OCI-M1 (cell line): ENCODE measurements around the gene BTBD9.

ENCODE experiments used
- DNase-seq: peaks from one replicate; lab custom pipeline; 2025; lab: John Stamatoyannopoulos, UW

Gene BTBD9

GRCh38 chr6:38283734-38284362 lies 355.9 kb downstream of the BTBD9 start:
- DNase-seq = no peak

GRCh38 chr6:38282911-38283310 lies 356.8 kb downstream of the BTBD9 start:
- no peak for DNase-seq

GRCh38 chr6:38281126-38281525 lies 358.6 kb downstream of the BTBD9 start:
- DNase-seq = no peak

DNA sequence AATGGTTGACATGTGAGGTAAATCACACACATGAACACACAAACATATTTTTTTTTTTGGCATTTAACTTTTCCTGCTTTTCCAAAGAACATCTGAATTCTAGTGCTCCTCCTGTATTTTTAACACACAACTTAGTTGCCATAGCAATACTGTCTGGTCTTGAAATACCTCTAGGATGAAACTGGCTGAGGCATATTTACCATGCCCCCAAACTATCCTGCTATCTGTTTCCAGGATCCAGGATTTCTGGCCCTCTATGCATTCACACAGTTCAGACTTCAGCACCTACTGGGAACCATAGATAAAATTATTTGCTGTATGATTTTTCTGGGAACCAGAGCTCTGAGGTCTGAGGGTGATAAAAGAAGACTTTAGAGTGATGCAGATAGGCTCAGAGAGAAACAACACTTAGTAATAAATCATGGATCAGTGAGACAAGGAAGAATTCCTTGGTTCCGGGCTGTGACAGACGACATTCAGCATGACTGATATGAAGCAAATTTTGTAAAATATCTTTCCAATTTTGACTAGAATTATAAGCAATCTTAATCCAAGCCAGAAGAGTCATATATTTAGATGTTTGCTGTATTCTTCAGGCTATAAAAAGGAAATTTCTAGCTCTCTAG lies 359.7 kb downstream of the BTBD9 start:
- no peak for DNase-seq

DNA sequence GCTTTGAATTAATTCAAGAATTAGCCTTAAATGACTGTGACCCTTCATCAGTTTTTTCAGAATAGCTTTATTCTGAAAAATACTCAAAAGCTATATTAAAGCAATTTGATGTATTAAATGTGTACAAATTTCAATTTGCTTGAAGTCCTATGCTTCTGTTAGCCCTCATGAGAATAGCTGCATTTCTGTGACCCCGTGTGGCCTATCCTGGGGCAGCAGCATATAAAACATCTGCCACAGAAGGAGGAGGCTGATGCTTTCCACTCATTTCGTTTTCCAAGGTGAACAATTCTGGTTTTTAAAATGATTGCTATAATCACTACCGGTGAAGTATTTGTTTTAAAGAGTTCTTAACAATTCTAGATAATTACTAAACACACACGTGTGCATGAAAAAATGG lies 360.3 kb downstream of the BTBD9 start:
- DNase-seq = no peak

DNA sequence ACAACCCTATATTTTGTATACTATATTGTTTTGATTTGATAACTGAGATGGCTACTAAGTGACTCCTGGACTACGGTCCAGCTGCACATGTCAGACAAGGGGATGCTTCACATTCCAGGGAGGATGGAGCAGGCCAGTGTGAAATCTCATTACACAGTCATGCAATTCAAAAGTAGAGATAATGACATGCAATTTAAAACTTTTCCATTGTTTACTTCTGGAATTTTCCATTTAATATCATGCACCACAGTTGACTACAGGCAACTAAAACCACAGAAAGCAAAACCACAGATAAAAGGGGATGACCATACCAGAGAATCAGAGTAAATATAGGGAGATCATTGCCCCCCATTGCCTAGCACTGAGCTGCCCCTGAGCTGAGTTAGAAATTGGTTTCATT lies 366.4 kb downstream of the BTBD9 start:
- DNase-seq = no peak

DNA sequence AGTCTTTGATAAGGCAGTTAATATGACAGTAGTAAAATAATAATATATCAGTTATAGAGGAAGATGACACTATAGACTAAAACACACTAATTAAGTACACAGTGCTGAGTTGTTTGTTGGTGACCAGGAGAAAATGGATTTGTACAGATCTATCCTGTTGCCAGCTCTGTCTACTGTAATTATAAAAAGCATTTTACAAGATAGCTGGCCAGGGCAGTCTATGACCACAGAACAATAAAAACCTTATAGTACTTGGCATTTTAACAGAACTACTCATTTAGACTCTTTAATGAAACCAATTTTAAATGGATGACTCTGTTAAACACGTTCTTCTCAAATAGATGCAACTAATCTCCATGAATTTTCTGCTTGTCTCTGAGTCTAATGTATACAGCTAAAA lies 367.5 kb downstream of the BTBD9 start:
- no peak for DNase-seq

GRCh38 chr6:38271081-38271480 lies 368.6 kb downstream of the BTBD9 start:
- DNase-seq = no peak

DNA sequence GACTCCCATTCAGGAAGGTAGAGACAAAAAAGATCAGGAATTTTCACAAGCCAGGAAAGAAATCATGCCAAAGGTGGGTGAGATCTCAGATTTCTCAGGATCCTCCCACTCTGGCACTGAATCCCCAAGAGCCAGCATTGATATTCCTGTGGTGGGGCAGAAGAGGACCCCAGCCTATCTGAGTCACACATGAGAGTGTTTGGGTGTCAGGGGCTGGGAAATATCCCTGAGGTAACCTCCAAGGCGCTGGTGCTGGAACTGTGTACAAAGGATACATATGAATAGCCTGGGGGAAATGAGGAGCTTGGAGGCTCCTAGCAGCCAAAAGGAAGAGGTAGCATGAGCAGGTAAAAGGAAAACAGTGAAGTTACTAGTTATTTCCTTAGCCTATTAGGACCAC lies 369.4 kb downstream of the BTBD9 start:
- no peak for DNase-seq

GRCh38 chr6:38269461-38270172 lies 370.1 kb downstream of the BTBD9 start:
- DNase-seq = no peak

DNA sequence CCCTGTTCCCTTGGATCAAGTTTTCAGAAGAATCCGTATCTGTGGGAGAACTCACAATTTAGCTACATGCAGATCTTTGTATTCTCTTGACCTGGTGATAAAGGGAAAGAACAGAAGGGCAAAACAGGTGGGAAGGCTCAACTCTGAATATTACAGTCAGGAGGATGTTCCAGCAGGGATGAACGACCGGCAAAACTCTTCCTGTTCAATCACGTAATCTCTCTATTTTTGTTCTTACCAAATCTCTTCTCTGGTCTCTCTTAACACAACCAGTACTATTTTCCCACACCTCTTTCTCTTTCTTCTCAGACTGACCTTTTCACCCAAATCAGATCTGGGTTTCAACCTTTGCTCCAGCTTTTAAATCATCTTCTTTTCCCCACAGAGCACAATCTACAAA lies 371.4 kb downstream of the BTBD9 start:
- DNase-seq = no peak

GRCh38 chr6:38266921-38267354 lies 372.8 kb downstream of the BTBD9 start:
- no peak for DNase-seq

- DNase-seq = no peak
Observed at GRCh38 chr6:38264605-38265004, 375.1 kb downstream of the BTBD9 start.

GRCh38 chr6:38262609-38263008 lies 377.1 kb downstream of the BTBD9 start:
- DNase-seq = no peak

DNA sequence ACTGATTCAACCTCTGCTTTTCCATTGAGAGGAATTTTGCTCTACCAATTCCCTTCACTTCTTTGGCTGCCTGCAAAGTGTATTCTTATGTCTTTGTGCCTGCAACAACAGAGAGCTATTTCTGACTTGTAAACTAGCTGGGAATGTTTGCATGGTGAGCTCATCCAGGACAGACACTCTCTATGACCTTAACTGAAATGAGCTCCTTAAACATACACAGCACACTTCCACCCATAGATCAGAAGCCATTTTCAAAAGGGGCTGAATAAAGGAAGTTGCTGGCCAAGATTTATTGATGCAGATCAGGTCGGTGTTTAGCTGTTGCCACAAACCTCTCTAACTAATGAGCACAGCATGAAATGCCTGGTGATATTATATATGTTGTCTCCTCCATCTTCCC lies 377.7 kb downstream of the BTBD9 start:
- no peak for DNase-seq

GRCh38 chr6:38261626-38262025 lies 378.1 kb downstream of the BTBD9 start:
- no peak for DNase-seq

GRCh38 chr6:38259736-38260135 lies 380.0 kb downstream of the BTBD9 start:
- DNase-seq = no peak

- DNase-seq = no peak
Observed at GRCh38 chr6:38248500-38249234, 391.1 kb downstream of the BTBD9 start.

- no peak for DNase-seq
Observed at GRCh38 chr6:38245295-38245694, 394.4 kb downstream of the BTBD9 start.

DNA sequence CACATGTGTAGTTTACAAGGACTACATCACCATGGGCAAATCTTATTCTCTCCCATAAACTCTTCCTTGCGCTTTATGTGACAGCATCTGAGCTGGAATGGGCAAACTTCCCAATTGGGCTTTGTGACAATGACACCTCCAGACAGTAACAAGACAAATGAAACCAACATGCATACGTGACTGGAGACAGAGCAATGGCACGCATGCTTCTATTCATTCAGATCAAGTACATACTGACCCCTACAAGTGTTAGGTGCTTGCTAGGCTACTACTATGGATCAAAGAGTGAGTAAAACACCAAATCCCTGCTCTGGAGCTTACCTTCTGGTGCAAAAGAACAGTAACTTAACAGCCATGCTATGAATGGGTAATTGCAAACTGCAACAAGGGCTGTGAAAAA lies 394.9 kb downstream of the BTBD9 start:
- no peak for DNase-seq

DNA sequence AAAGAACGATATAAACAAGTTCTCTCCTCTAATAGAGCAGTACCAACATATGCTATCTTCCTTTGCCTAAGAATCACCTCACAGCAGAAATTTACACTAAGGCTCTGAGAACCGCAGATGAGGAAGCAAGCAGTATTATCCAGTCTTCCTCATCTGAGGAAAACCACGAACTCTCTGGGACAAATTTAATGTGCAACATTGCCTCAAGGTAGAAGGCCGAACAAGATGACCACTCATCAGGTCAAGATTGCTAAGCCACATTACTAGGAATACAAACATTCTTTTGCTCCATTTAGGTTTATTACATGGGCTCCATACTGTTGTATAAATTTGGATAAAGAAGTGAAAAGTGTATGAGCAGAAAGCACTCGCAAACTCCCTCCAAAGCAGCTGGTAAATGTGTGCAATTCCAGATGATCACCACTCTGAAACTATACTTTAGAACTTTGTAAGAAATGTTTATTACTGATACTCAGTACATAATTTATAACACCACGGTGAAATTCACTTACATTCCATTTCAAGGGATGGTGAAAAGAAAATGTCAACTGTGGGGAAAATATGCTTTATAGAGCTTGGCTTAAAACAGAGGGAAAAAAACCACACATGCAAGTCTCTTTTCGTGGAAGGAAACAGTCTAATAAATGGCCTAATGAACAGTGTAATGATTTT lies 398.4 kb downstream of the BTBD9 start:
- DNase-seq = no peak
